Choroid plexus epithelial cell (primary cell): ENCODE measurements around the gene DDX25.

Experiments
- DNase-seq: peaks from one replicate; pipeline ENCODE4 v3.0.0-alpha.2; 2010; ENCODE audit warnings: low read depth
- H3K4me3 ChIP-seq: 2 replicates; pipeline ENCODE4 v1.5.1; 2011; ENCODE audit warnings: low read depth, mild to moderate bottlenecking, control low read depth, low read length, moderate library complexity
- CTCF ChIP-seq: conservative IDR thresholded peaks from 2 replicates; pipeline ENCODE4 v1.5.1; 2011; ENCODE audit warnings: low read depth, mild to moderate bottlenecking, control low read depth, inconsistent platforms, low read length, moderate library complexity

Gene DDX25

GRCh38 chr11:125938418-125938817 lies 34.1 kb downstream of the DDX25 start:
- no peak overlapping the region for H3K4me3 ChIP-seq
- TF ChIP-seq CTCF: no peak
- DNase-seq: no peak

DNA sequence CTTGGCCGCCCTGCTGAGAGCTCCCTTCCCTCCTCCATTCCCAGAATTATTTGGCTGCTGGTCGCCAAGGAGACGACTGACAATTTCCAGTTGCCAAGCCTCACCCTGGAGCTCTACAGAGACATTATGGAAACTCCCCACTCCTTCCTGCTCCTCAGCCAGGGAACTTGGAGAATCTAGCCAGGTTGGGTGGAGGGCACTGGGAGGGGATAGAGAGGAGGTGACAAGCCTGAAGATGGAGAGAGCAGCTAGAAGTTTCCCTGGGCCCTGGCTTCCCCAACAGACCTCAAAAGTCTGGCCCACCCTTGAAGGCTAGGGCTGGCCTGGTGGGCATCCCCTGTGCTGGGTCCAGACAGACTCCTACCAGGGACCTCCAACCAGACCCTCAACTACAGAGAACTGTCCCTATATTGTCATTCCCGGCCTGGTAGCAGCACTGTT lies 34.8 kb downstream of the DDX25 start:
- DNase-seq: no peak
- TF ChIP-seq CTCF: no peak

DNA sequence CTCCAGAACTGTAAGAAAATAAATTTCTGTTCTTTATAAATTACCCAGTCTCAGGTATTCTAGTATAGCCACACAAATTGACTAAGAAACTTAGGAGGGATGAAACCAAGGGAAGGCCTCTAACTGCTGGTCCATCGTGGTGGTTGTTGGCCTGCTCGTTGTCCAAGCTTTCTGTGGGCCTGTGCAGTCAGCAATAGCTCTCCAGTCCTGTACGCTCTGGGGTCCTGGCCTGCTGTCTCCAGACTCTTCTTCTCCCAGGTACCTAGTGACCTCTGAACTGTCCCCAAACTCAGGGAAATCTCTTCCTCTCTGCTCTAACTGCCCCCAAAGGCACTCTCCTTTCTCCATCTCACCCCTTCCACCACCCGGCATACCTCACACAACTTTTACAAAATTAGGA lies 35.8 kb downstream of the DDX25 start:
- no peak for TF ChIP-seq CTCF
- no peak for DNase-seq
- no peak overlapping the region for H3K4me3 ChIP-seq

More for the DNA sequence above, 34.8 kb downstream of the DDX25 start:
- H3K4me3 ChIP-seq: no peak overlapping the region

DNA sequence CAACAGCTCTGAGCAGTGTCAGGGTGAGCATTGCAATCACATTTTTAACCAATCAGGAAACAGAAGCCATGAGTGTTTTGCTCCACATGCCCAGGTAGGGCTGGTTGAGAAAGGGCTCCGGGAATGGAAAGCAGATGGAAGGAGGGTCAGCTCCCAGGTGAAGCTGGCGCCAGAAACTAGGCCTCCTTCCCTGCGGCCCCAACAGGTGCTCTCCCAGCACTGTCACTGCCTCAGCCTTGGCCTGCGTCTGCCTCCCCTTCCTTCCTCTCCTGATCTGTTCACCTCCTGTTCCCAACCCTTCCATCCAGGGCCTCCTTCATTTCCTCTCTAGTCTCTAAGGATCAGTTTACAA lies 36.9 kb downstream of the DDX25 start:
- no peak for TF ChIP-seq CTCF
- no peak for DNase-seq
- H3K4me3 ChIP-seq: no peak overlapping the region

GRCh38 chr11:125941619-125942611 lies 37.6 kb downstream of the DDX25 start:
- TF ChIP-seq CTCF: peak; percentile 85
- DNase-seq: peak; percentile 58
- H3K4me3 ChIP-seq: no peak overlapping the region

DNA sequence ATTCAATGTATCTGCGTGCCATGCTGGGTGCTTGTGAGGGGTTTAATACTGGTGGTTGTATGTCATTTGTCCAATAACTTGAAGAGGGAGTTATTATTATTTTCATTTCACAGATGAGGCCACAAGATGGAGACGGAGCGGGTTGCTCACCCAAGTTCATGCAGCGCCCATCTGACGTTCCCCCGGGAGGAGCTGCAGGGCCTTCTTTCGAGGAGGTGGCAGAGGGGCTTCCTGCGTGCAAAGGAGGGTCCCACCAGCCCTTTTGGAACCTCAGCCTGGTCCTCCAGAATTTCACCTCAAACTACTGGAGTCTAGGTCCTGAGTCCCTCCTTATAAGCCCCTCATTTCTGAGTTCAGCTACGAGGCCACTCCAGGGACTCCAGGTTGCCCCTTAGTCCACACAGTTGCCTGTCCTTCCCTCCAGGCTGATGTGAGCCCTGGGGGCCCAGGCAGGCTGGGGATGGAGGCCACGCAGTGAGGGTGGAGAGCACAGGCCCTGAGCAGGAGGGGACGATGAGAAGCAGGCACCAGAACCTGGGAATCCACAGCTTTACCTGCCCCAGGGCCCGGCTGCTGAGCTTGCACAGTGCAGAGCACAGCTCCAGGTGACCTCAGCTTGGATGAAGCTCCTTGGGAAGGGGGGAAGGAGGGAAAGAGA lies 38.6 kb downstream of the DDX25 start:
- TF ChIP-seq CTCF: no peak
- no peak overlapping the region for H3K4me3 ChIP-seq
- DNase-seq: no peak
